ENCODE measurements around the gene NCK2. TPM values are rescaled to one million over a fixed set of nuclear protein-coding genes. Genes with fewer than 3 reads are reported as not detected.

NCK2 gene
- total and polyA plus RNA-seq, 10 of the 15 experiments (the other 5 are each of a cell fraction or from before 2014, with no cell fraction given): 1.2 to 30.9 (median 14.1) TPM

- H2AFZ ChIP-seq (ENCODE audit: control insufficient read depth, low read depth, low read length): no peak overlapping the region
- no peaks in the 10 kb centered on the region for H3K36me3 ChIP-seq (ENCODE audit: control insufficient read depth in 2 of 2, insufficient read depth in 2 of 2, low read length in 1 of 2)
- TF ChIP-seq EED (IDR thresholded peaks at IDR 0.05; ENCODE audit: low read depth): no peak
- BruUV-seq (replicated peaks): no TSS peak
- H3K27me3 ChIP-seq (replicated peaks in 1 of 2; ENCODE audit: control insufficient read depth in 2 of 2, insufficient read depth in 2 of 2, low read length in 1 of 2): no peaks in the 10 kb centered on the region; a peak in 1 of 4 replicates
- no peaks in the 10 kb centered on the region for H3K4me1 ChIP-seq (ENCODE audit: control insufficient read depth, insufficient read depth, low read length)
- RAD21 ChIA-PET (ENCODE audit: unreplicated experiment): no interaction called here
- CTCF ChIA-PET: no interaction called here
- in situ Hi-C loops (cut with MboI): no loop called here
- no peaks in the 10 kb centered on the region for H4K20me1 ChIP-seq (ENCODE audit: control insufficient read depth, insufficient read depth)
- POLR2A ChIA-PET: no interaction called here
- no peaks in the 10 kb centered on the region for H3K9me3 ChIP-seq (replicated peaks; ENCODE audit: control insufficient read depth, insufficient read depth, low read length)
- DNase-seq (ENCODE audit: low read depth, low spot score): no peak
- H3K4me3 ChIP-seq: no peak overlapping the region
- ATAC-seq: no peak
- no peak overlapping the region for H3K4me2 ChIP-seq (ENCODE audit: control insufficient read depth, insufficient read depth)
- SMC1A ChIA-PET (ENCODE audit: uncharacterized antibody, unreplicated experiment): no interaction called here
- no peak for FAIRE-seq
- H3K27ac ChIP-seq (ENCODE audit: control insufficient read depth, insufficient read depth): no peak overlapping the region
- intact Hi-C loops (cut with micrococcal nuclease; ENCODE audit: unreplicated experiment): no loop called here
- H3K9ac ChIP-seq (ENCODE audit: control insufficient read depth, insufficient read depth, low read length): no peak overlapping the region
- H3K79me2 ChIP-seq (ENCODE audit: control insufficient read depth, insufficient read depth, low read length): no peaks in the 10 kb centered on the region
- WGBS (ENCODE audit: insufficient coverage, insufficient replicate concordance, low lambda C conversion rate, missing lambda C conversion rate): 4% methylated on average over 2 of the region's 2 CpGs
Measured at GRCh38 chr2:105698820-105699219, 45.9 kb upstream of the NCK2 start.

DNA sequence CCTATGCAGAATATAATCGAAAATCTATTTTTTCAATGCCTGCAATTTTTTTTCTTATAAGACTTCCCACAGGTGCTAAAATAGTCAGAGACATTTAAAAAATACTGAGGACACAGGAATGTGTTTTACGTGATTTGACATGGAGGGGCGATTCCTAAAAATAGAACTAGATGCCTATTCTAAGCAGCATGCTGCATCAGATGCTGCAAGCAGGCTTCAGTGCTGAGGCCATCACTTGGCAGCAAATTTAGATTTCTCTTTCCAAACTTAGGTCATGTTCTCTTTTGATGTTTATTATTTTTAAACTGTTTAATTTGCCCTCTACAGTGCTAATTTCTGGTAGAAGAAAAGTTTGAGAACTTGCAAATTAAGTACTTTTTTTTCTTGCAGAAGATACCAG lies 43.7 kb upstream of the NCK2 start:
- Histone ChIP-seq H3K4me3 (no peak overlapping the region), H3K9me3 (replicated peaks; ENCODE audit: control insufficient read depth, insufficient read depth, low read length) (no peaks in the 10 kb centered on the region), H3K4me1 (ENCODE audit: control insufficient read depth, insufficient read depth, low read length) (no peaks in the 10 kb centered on the region), H3K9ac (ENCODE audit: control insufficient read depth, insufficient read depth, low read length) (no peak overlapping the region), H3K4me2 (ENCODE audit: control insufficient read depth, insufficient read depth) (no peak overlapping the region), H3K79me2 (ENCODE audit: control insufficient read depth, insufficient read depth, low read length) (no peaks in the 10 kb centered on the region), H3K36me3 (ENCODE audit: control insufficient read depth in 2 of 2, insufficient read depth in 2 of 2, low read length in 1 of 2) (no peaks in the 10 kb centered on the region), H3K27me3 (replicated peaks in 1 of 2; ENCODE audit: control insufficient read depth in 2 of 2, insufficient read depth in 2 of 2, low read length in 1 of 2) (no peaks in the 10 kb centered on the region; a peak in 1 of 4 replicates), H3K27ac (ENCODE audit: control insufficient read depth, insufficient read depth) (no peak overlapping the region), H2AFZ (ENCODE audit: control insufficient read depth, low read depth, low read length) (no peak overlapping the region), H4K20me1 (ENCODE audit: control insufficient read depth, insufficient read depth) (no peaks in the 10 kb centered on the region)
- in situ Hi-C loops (cut with MboI): no loop called here
- 20% methylated on average over 3 of the region's 3 CpGs for WGBS (ENCODE audit: insufficient coverage, insufficient replicate concordance, low lambda C conversion rate, missing lambda C conversion rate)
- POLR2A ChIA-PET: no interaction called here
- BruUV-seq (replicated peaks): no TSS peak
- intact Hi-C loops (cut with micrococcal nuclease; ENCODE audit: unreplicated experiment): no loop called here
- ATAC-seq (no peak), FAIRE-seq (no peak), DNase-seq (ENCODE audit: low read depth, low spot score) (no peak)
- RAD21 ChIA-PET (ENCODE audit: unreplicated experiment): no interaction called here
- CTCF ChIA-PET: no interaction called here
- SMC1A ChIA-PET (ENCODE audit: uncharacterized antibody, unreplicated experiment): interaction anchor here (1.3 kb wide), 1 partner anchor 9 kb away, joined by 3 read pairs; no protein-coding TSS in a partner anchor
- TF ChIP-seq POU2F2 (IDR thresholded peaks at IDR 0.05; ENCODE audit: borderline replicate concordance, low read depth, low read length): no peak

All from GM12878 (cell line).